Measurements from ENCODE around the gene MYH4. TPM values are rescaled to one million over a fixed set of nuclear protein-coding genes. Genes with fewer than 3 reads are reported as not detected.

The MYH4 gene
- total RNA-seq (2021; fragmentation: NEBNext Ultra II Directional; extraction: Animal tissue kit (Norgen Biotek cat#: 25700)) (not detected in 2 replicates), polyA plus RNA-seq (2011; rRNA removed) (not detected in 2 replicates), polyA minus RNA-seq (2011; rRNA and poly(A)+ RNA removed) (not detected in 2 replicates)
- not detected for polyA plus RNA-seq (2011; cell fraction: cytosol; rRNA removed)
- polyA plus RNA-seq (2011; cell fraction: nucleus; rRNA removed): not detected
- not detected in 4 replicates for polyA plus RNA-seq (2012, experiment 1 of 2)
- not detected for polyA plus RNA-seq (2012, experiment 2 of 2)
- polyA plus RNA-seq (2013, experiment 1 of 2): not detected
- not detected for polyA plus RNA-seq (2013, experiment 2 of 2)
- not detected for polyA minus RNA-seq (2011; cell fraction: cytosol; rRNA and poly(A)+ RNA removed)
- polyA minus RNA-seq (2011; cell fraction: nucleus; rRNA and poly(A)+ RNA removed): not detected
- long read RNA-seq, experiment 1: 0 reads
- long read RNA-seq, experiment 2: 0 reads

DNA sequence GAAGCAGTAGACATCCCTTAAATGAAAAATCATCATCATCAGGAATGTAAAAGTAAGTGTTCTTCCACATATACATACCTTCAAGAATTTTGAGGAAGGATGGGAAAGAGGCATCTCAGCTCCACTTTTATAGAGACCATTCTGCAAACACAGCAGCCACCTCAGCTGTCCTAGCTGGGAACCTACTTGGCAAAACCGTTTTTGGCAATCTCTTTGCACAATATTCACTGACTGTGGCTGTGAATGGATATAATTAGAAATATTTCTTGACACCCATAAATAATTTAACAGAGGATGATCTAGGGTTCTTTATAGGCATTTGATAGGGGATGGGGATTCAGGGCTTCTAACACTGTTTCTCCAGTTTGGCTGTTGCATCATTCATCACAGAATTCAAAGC, at the start of gene MYH4:
MYH4 (minus strand) TSS at position 101 of the 400 bp plus-strand sequence. CDS start 2,814 bp downstream, outside the sequence.
- Histone ChIP-seq H3K9me3 (ENCODE audit: insufficient read depth in 2 of 2, low read depth in 1 of 2, low read length in 1 of 2) (no peaks in the 10 kb centered on the region), H3K18ac (ENCODE audit: extremely low read depth, low read length) (no peak within 1 kb of the TSS), H3K56ac (replicated peaks; ENCODE audit: insufficient read length, low read depth, low read length) (no peak within 1 kb of the TSS), H3K4me2 (ENCODE audit: insufficient read depth in 1 of 2, low read depth in 2 of 2, low read length in 2 of 2) (no peak within 1 kb of the TSS), H3K27me3 (replicated peaks in 1 of 4; ENCODE audit: control insufficient read depth in 3 of 4, extremely low read depth in 1 of 4, insufficient read depth in 3 of 4, low read length in 3 of 4) (no peaks in the 10 kb centered on the region), H3K79me1 (ENCODE audit: low read depth, low read length) (no peaks in the 10 kb centered on the region), H3K36me3 (ENCODE audit: control insufficient read depth in 2 of 4, insufficient read depth in 4 of 4, low read length in 3 of 4) (no peaks in the 10 kb centered on the region), H3K14ac (ENCODE audit: insufficient read length) (no peak within 1 kb of the TSS), H2BK12ac (ENCODE audit: low read depth, low read length) (no peak within 1 kb of the TSS), H2BK120ac (replicated peaks; ENCODE audit: low read depth, low read length) (no peak within 1 kb of the TSS), H3K79me2 (ENCODE audit: control insufficient read depth in 1 of 2, insufficient read depth in 2 of 2, low read length in 2 of 2) (no peaks in the 10 kb centered on the region), H3K27ac (ENCODE audit: low read depth, low read length) (no peak within 1 kb of the TSS), H3K23ac (ENCODE audit: insufficient read length) (no peak within 1 kb of the TSS), H3K4ac (replicated peaks; ENCODE audit: insufficient read length, low read depth, low read length) (no peak within 1 kb of the TSS), H3K4me1 (replicated peaks in 1 of 4; ENCODE audit: control insufficient read depth in 3 of 4, insufficient read depth in 4 of 4, low read length in 3 of 4) (no peaks in the 10 kb centered on the region), H2BK15ac (ENCODE audit: low read length) (no peak within 1 kb of the TSS), H3K4me3 (ENCODE audit: extremely low read depth in 1 of 4, insufficient read depth in 2 of 4, low read depth in 3 of 4, low read length in 4 of 4) (no peak within 1 kb of the TSS), H3K23me2 (ENCODE audit: low read depth, low read length) (no peaks in the 10 kb centered on the region), H2AK5ac (ENCODE audit: low read depth, low read length) (no peak within 1 kb of the TSS), H4K91ac (replicated peaks; ENCODE audit: insufficient read length, low read length) (no peak within 1 kb of the TSS), H3K9ac (replicated peaks in 1 of 4; ENCODE audit: extremely low read depth in 1 of 4, low read depth in 3 of 4, low read length in 3 of 4) (no peak within 1 kb of the TSS), H2BK5ac (ENCODE audit: low read depth, low read length) (no peak within 1 kb of the TSS), H4K20me1 (replicated peaks in 1 of 2; ENCODE audit: control insufficient read depth in 1 of 2, insufficient read depth in 2 of 2, low read length in 2 of 2) (no peaks in the 10 kb centered on the region), H4K5ac (ENCODE audit: insufficient read length, low read depth, low read length) (no peak within 1 kb of the TSS), H2BK20ac (ENCODE audit: low read length) (no peak within 1 kb of the TSS), H4K8ac (ENCODE audit: extremely low read depth, insufficient read depth, low read length) (no peak within 1 kb of the TSS), H2AFZ (ENCODE audit: low read length) (no peak within 1 kb of the TSS)
- FAIRE-seq (no peak), DNase-seq (ENCODE audit: low read depth in 1 of 2, low spot score in 2 of 2) (no peak)
- ChIA-PET CTCF (ENCODE audit: partially characterized antibody) (interaction anchor here (0.8 kb wide), 1 partner anchor 149 kb away, joined by 3 read pairs; no protein-coding TSS in a partner anchor), POLR2A (ENCODE audit: partially characterized antibody) (no interaction called here)
- 94% methylated on average over 1 of the region's 1 CpG; no CpG with 5 or more reads in 1 of the 2 experiments for WGBS, 2 experiments (ENCODE audit: extremely low coverage in 1 of 2, insufficient coverage in 1 of 2, insufficient read length in 1 of 2, insufficient replicate concordance in 2 of 2, low coverage in 1 of 2, low lambda C conversion rate in 2 of 2, missing lambda C conversion rate in 1 of 2)
- TF ChIP-seq POLR2AphosphoS5 (IDR thresholded peaks at IDR 0.05; ENCODE audit: low read depth, low read length): no peak
- no peak for TF ChIP-seq CREB1 (IDR thresholded peaks at IDR 0.05)
- no peak for TF ChIP-seq SRF (IDR thresholded peaks at IDR 0.05; ENCODE audit: low read depth, low read length)
- TF ChIP-seq TAF7 (optimal IDR thresholded peaks at IDR 0.05; ENCODE audit: borderline replicate concordance, low read depth, low read length): no peak
- TF ChIP-seq JUND (IDR thresholded peaks at IDR 0.05; ENCODE audit: low read length): no peak
- TF ChIP-seq NRF1 (IDR thresholded peaks at IDR 0.05; ENCODE audit: low read depth, low read length): no peak
- no peak for TF ChIP-seq EP300 (IDR thresholded peaks at IDR 0.05; ENCODE audit: borderline replicate concordance in 1 of 2, low read depth in 2 of 2, low read length in 2 of 2)
- no peak for TF ChIP-seq SAP30 (IDR thresholded peaks at IDR 0.05; ENCODE audit: insufficient read depth, insufficient replicate concordance, low read length)
